ENCODE data around the gene ARHGEF37.
"Not testable (repeated sequence)": the region's sequence is repeated elsewhere in the genome, so short reads cannot be mapped to it uniquely, and the experiment has no call there.

The ARHGEF37 gene

DNA sequence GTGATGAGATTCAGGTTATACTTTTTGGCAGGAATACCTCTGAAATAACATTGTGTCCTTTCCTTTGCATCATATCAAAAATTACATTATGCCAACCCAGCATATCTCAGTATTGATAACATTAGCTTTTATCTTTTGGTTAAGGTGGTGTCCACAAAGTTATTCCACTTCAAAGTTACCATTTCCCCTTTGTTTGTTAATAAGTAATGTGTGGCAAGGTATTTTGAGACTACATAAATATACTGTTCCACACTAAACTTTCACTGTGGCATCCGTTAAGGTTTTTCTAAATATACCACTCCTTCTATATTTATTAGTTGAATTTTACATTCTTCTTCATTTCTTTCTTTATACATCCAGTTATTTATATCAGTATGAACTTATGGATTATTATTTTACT is 14.1 kb upstream of the ARHGEF37 start:
- no peak for DNase-seq

DNA sequence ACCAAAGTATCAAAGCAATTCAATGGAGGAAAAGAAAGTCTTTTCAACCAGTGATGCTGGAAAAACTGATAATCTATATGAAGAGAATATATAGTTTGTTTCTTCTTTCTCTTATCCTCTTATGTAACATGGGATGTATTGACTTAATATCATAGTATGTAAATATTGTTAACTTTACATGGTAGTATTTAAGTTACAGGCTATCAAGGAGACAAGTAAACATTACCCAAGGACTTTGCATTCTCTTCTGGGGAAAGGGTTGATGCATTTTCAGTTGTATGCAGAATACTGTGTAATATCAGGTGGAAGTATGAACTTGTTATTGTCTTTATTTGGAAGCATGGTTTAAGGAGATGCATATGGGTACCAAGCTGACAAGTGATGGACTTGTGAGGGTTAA is 9.1 kb upstream of the ARHGEF37 start:
- DNase-seq, result no peak

DNA sequence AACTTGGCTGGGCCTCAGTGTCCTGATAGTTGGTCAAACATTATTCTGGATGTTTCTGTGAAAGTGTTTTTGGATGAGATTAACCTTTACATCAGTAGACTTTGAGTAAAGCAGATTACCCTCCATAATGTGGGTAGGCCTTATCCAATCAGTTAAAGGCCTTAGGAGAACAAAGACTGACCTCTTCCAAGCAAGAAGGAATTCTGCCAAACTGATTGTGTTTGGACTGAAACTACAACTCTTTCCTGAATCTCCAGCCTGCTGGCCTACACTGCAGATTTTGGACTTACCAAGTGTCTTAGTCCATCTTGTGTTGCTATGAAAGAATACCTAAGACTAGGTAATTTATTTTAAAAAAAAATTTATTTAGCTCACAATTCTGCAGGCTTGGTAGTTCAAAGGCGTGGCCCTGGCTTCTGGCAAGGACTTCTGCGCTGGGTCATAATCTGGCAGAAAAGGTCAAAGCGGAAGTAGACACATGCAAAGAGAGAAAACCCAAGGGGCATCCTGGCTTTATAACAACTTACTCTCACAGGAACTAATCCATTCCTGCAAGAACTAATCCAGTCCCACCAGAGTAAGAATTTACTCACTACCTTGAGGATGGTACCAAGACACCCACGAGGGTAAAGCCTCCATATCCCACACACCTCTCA is 8.6 kb upstream of the ARHGEF37 start:
- no peak for DNase-seq

DNA sequence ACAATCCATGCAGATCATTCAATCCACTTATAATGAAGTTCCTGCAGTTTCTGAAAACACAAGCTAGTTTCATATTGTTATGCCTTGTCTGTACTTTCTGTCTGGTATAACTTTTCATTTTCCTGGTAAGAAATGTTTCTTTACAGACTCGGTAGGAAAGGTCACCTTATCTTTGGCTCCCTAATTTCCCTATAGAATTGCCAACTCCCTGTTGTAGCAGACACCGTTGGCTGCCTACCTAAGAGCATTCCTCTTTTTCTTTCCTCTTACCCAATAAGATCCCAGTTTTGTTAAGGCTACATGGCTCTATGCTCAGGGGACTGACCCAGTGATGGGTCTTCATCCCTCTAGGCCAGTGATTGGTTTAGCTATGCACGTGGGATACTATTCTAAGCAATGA is 6.2 kb upstream of the ARHGEF37 start:
- no peak for DNase-seq

DNA sequence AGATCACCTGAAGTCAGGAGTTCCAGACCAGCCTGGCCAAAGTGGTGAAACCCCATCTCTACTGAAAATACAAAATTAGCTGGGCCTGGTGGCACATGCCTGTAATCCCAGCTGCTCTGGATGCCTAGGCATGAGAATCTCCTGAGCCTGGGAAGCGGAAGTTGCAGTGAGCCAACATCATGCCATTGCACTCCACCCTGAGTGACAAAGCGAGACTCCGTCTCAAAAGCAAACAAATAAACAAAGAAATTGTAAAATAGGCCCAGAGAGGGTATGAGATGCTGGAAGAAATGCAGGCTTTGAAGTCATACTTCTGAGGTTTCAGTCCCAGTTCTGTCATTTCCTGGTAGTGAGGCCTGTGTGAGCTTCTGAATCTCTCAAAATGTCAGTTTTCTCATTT is 5.3 kb upstream of the ARHGEF37 start:
- DNase-seq, result peak; percentile 41

DNA sequence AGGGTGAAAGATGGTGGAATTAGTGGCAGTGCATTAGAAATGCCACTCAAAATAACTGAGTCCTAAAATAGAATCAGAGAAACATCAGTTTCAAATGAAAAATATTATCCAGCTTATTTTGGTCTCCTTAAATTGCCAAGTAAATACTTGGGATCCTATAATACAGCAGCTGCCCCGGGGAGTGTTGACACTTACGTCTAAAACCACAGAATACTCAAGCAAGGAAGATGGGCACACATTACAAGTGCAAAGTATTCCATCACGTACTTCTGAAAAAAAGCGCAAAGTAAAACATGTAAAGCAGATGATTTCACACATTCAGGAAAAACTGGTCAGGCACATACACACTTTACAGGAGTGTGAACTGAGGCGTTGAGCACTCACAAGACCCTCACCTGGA is 2.4 kb upstream of the ARHGEF37 start:
- no peak for DNase-seq

DNA sequence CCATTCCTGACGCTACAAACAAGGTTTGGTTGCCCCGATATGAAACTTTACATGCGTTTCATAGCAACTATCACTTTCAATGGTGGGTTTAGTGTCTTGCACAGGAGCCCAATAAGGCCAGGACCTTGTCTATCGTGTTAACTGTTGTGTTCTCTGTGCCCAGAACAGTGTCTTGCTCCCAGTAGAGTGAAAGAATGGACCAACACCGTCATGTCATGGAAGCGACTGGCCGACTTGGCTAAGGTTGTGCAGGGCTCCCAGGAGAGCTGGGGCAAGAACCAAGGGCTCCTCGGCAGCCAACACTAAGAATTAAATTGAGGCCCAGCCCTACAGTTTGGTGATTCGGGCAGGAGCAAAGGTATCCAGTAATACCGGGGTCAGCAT is 498 bp upstream of the ARHGEF37 start:
- no peak for DNase-seq

DNA sequence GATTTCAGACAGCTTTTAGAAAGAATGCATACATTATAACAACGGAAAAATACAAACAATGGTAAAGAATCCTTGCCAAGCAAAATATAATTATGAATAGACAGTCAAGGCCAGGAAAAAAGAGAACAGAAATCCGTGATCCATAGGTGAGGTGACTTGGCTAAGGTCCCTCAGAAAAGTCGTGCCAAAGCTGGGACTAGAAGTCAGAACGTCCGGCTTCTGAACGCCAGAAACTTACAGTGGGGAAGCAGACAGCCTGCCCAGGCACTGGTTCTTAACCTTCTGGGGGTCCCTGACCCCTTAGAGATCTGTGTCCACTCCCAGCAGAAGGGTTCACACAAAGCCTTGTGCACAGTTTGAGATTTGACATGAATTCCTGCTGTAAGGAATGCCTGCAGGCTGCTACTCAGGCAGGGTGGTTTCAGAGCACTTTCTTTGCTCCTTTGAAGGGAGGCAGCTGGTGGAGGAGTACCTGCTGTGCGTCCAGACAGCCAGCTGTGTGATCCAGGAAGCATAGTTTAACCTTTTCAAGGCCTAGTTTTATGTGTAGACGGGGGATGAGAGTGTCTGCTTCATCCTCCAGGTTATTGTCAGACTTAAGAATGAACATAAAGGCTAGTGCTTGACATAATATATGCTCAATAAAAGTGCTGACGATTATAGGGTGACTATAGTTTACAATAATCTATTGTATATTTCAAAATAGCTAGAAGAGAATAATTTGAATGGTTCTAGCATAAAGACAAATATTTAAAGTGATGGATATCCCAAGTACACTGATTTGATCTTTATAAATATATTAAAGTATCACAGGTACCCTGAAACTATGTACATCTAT is 852 bp downstream of the ARHGEF37 start:
- no peak for DNase-seq

DNA sequence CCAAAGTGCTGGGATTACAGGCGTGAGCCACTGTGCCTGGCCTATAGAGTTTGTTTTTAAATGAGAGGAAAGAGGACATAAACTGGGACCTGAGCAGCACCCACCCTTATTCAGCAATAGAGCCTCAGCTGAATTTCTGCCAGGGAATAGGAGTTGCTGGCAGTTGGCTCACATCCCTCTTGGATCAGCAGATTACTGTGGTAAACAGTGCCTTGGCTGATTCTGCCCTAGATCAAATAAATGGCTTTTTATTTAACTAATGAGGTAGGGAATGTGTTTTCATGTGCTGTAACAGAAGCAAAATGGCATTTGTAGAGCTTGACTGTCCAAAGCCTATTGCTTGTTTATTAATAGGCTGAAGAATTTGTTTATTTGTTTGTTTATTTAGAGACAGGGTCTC is 2.1 kb downstream of the ARHGEF37 start:
- DNase-seq, result no peak

DNA sequence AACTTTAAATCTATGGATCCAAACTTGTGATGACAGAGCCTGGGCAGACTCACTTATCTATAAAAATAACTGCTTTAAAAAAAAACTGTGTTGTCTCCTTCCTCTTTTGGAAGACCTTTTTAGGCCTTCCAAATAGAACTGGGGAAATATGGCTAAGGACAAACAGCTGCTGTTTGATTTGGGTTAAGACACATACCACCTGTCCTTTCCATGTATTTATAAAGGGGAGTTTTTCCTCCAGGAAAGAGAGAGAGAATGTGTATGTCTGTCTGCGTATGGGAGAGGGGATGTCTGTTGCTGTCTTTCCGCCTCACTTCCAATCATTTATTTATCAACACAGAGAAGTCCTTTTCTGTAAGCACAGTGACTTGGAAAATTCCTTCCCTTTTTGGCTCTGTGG is 2.8 kb downstream of the ARHGEF37 start:
- DNase-seq, result no peak

DNA sequence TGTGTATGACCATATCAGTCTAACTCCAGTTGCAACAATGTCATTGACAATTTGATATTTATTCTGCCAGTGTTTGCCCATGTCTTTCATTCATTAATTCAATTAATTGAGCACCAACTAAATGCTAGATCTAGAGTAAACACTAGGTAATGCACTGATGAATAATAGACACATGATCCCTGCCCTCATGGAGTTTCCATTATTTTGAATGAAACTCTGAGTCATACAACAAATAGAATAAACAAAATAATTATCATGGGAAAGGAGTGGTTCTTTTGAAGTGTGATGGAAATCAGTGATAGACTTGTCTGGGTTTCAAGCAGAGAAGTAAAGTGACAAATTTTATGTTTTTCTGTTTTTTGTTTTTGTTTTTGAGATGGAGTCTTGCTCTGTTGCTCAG is 4.6 kb downstream of the ARHGEF37 start:
- DNase-seq, result no peak

DNA sequence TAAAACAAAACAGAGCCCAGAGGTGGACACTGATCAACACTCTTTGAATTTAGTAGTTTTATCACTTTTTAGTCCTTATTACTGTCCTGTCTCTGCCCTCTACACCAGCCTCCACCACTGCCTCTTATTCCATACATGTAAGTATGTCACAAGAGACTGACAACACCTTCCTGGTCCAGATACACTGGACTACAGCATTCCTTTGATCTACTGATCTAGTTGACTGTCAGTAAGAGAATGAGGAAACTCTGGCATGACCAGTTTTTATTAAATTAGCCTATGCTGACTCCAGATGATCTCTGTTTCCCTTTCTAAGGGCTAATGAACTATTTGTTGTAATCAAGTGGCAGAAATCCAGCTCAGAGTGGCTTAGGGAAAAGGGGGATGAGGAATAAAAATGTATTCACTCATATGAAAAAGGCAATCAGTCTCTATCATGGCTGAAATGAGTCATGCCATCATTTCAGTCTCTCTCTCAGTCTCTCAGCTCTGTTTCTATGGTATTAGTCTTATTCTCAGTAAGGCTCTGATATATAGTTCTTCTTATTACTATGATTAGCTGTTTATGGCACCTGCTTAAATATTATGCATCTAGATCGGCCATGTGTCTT is 5.5 kb downstream of the ARHGEF37 start:
- DNase-seq, result peak; percentile 43

DNA sequence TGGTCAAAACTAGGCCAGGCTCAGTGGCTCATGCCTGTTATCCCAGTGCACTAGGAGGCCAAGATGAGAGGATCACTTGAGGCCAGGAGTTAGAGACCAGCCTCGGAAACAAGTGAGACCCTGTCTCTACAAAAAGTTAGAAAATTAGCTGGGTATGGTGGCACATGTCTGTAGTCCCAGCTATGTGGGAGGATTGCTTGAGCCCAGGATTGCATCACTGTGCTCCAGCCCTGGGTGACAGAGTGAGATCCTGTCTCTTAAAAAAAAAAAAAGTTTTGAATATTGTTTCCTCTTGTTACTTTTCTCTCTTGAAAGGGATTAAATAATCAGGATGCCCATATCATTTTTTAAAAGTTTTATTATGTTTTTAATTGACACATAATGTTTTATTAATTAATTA is 7.6 kb downstream of the ARHGEF37 start:
- DNase-seq, result no peak

DNA sequence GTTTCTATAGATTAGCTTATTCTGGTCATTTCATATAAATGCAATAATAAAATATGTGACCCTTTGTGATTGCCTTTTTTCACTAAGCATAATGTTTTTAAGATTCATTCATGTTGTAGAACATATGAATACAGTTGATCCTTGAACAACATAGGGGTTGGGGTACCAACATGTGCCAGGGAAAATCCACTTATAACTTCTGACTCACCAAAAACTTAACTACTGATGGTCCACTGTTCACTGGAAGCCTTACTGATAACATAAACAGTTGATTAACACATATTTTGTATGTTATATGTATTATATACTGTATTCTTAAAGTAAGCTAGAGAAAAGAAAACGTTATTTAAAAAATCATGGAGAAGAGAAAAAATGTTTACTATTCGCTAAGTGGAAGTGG is 12.1 kb downstream of the ARHGEF37 start:
- no peak for DNase-seq

DNA sequence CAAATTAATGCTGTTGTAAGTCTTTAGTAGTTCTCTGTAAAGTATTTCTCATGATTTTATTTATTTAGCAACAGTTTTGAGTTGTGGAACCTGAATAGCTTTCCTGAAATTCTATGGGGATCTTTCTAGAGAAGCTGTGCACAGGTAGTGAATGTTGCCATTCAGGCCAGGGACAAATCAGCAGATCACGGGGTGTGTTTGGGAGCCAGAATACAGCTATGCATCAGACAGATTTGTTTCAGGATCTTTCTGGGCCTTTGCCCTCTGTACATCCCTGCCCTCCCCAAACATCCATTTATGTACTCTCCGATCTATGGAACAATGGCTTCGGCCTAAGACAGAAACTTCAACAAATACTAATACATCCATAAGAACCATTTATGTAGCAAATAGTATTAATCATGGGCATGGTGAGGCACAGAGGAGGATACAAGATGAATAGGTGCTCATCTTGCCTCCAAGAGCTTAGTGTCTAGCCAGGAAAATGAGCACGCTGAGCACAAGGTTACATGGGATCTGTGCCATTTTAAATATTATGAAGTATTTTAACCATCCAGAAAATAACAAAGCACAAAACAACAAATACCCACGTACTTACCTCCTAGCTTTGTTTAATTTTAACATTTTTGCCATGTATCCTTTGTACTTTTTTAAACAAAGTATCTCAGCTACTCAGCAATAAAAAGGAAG is 13.1 kb downstream of the ARHGEF37 start:
- DNase-seq, result no peak

DNA sequence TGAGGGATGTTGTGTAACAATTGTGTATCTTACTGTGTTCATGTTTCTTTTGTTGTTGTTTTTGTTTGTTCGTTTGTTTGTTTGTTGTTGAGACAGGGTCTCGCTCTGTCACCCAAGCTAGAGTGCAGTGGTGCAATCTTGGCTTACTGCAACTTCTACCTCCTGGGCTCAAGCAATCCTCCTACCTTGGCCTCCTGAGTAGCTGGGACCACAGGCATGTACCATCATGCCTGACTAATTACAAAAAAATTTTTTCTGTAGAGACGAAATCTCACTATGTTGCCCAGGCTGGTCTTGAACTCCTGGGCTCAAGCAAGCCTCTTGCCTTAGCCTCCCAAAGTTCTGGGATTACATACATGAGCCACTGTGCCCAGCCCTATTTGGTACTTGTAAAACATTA is 13.8 kb downstream of the ARHGEF37 start:
- not testable (repeated sequence) for DNase-seq

DNA sequence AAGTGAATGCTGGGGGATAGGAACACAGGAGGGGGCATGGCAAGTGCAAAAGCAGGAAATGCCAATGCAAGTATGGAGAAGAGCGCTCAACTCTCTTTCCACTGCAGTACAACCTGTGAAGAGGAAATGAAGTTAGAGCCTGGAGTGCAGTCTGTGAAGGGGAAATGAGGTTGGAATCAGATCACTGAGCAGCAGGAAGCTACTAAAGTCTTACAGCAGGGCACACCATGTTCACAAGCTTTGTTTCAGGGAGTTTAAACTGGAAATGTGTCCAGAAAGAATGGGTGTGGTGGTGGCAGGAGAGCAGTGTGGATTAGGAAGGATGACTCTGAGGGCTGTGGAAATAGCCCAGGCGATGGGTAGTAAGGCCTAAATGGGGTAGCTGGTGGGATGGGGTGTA is 15.4 kb downstream of the ARHGEF37 start:
- DNase-seq, result no peak

DNA sequence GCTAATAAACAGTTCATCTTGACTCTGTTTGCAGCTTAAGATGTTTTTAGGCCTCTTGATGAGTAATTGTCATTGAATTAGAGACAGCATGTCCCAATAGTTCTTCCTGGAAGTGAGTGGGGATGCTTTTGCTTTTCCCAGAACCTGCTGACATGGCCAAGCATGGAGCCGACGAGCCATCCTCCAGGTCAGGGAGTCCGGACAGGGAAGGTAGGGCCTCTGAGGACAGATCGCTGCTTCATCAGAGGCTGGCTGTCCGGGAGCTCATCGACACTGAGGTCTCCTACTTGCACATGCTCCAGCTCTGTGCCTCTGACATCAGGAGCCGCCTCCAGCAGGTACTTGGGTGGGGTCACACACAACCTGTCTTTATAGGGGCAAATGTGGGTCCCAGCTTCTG is 16.3 kb downstream of the ARHGEF37 start:
- no peak for DNase-seq

DNA sequence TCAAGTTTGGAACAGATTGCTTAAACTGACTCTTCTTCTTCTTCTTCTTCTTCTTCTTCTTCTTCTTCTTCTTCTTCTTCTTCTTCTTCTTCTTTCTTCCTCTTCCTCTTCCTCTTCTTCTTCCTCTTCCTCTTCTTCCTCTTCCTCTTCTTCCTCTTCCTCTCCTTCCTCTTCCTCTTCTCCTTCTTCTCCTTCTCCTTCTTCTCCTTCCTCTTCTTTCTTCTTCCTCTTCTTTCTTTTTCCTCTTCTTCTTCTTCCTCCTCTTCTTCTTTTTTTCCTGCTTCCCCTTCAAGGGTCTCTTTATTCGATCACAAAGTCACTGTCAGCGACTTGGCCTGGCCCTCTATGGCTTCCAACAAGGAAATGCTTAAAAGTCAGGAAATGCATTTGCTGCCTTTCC is 16.9 kb downstream of the ARHGEF37 start:
- not testable (repeated sequence) for DNase-seq

DNA sequence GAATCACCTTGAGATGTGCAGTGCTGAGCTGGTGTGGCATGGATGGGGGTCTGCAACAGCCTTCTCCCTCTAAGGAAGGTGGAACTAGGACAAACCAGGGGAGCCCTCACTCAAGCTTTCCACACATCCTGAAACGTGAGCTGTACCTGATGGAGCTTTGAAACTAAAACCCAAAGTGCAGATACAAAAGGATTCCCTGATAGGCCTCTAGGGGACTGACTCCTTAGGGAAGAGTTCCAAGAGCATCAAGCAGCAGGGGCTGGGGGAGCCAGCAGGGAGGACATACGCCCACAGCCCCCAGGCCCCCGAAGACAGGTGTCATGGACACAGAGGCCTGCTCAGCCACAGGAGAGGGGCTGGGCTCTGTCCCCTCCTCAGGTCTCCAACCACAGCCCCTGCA is 17.7 kb downstream of the ARHGEF37 start:
- no peak for DNase-seq

DNA sequence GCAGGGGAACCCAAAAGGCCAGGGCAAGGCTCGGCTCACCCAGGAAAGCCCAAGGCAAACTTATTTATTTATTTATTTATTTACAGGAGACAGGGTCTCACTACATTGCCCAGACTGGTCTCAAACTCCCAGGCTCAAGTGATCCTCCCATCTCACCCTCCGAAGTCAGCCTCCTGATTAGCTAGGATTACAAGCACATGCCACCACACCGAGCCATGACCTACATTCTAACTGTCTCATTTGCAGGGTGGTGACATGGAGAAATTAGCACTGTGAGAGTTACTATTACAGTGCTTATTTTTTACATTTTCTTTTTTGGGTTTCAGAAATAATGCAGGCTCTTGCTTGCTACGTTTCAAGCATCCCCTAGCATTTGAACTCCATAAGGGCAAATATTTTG is 18.1 kb downstream of the ARHGEF37 start:
- no peak for DNase-seq

DNA sequence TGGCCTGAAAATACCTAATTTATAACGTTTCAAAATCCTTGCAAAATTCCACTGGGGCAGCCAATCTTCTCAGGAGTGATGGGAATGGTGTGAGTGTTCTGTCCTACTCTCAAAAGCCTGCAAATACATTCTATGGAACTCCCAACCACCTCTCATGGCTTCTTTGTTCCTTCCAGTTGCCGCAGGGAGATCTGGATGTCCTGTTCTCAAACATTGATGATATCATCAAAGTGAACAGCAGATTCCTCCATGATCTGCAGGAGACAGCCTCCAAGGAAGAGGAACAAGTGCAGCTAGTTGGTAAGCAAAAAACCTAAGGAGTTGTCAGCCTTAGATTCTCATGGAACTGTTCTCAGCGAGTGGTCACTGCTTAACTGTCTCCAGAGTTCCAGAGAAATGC is 19.6 kb downstream of the ARHGEF37 start:
- DNase-seq, result no peak

DNA sequence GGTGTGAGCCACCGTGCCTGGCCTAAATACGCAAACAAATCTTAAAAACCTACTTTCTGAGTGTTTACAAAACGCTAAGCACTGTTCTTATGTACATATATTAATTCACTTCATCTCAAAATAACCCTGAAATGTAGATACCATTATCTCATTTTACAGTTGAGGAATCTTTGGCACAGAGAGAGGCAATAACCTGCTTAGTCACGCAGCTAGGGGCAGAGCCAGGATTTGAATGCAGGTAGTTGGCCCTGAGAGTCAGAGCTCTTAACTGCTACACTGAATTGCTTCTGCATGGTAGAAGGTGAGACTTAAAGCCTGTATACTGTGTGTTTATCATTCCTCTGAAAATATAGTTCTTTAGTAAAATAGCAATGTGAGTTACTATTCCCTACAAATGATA is 21.9 kb downstream of the ARHGEF37 start:
- no peak for DNase-seq

DNA sequence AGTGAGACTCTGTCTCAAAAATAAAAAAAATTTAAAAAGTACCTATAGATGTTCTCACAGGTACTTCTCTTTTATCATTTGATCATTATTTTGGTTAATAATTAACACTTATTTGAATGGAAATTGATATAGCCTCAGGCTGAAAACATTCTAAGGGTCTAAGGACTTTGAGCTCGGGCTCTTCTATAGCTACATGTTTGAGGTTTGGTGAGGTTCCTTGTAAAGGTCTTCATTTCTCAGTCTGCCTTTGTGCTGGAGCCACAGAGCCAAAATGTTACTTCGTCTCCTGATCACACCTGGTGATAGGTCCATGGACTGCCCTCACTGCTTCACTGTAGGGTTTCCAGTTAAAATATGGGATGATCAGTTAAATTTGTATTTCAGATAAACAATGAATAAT is 22.6 kb downstream of the ARHGEF37 start:
- no peak for DNase-seq
